Large intestine (tissue), 3 donors: ENCODE results near the gene GATM. TPM values are rescaled to one million over a fixed set of nuclear protein-coding genes. Genes with fewer than 3 reads are reported as not detected.
A peak's percentile ranks its signal among the peaks of the same experiment; 100 is the strongest.

Source experiments
- DNase-seq, 2 donors: peaks; one replicate each; pipeline versions ENCODE4 v3.0.0 to v3.0.0-alpha.2; 2013
- H3K27ac ChIP-seq: one replicate; pipeline ENCODE4 v1.5.1; 2013; ENCODE audit warnings: low read length
- H3K27me3 ChIP-seq: 2 replicates; pipeline ENCODE4 v1.6.1; 2013; ENCODE audit warnings: low read length; ENCODE audit not compliant: control insufficient read depth, insufficient read depth
- H3K36me3 ChIP-seq: 2 replicates; pipeline ENCODE4 v1.6.1; 2013; ENCODE audit warnings: low read length; ENCODE audit not compliant: control insufficient read depth, insufficient read depth
- H3K4me1 ChIP-seq: one replicate; pipeline ENCODE4 v1.6.1; 2013; ENCODE audit warnings: low read length; ENCODE audit not compliant: control insufficient read depth, insufficient read depth
- H3K4me3 ChIP-seq: one replicate; pipeline ENCODE4 v1.5.1; 2013; ENCODE audit warnings: low read length
- H3K9me3 ChIP-seq: one replicate; pipeline ENCODE4 v1.6.1; 2013; ENCODE audit warnings: mild to moderate bottlenecking, low read depth, low read length, moderate library complexity; ENCODE audit not compliant: control insufficient read depth
- WGBS: methylation state at CpG from one replicate; pipeline ENCODE4 v1.1.5; 2013; ENCODE audit warnings: low lambda C conversion rate; ENCODE audit not compliant: insufficient coverage; 5-methylcytosine and 5-hydroxymethylcytosine counted together
- polyA plus RNA-seq: library from polyadenylated mRNA; unstranded; fragments of 120-200 nt; gene quantifications from one replicate; pipeline ENCODE4 v1.2.1, GENCODE V29; 2013

GATM gene
- polyA plus RNA-seq, 1 donor, result 149 TPM

DNA sequence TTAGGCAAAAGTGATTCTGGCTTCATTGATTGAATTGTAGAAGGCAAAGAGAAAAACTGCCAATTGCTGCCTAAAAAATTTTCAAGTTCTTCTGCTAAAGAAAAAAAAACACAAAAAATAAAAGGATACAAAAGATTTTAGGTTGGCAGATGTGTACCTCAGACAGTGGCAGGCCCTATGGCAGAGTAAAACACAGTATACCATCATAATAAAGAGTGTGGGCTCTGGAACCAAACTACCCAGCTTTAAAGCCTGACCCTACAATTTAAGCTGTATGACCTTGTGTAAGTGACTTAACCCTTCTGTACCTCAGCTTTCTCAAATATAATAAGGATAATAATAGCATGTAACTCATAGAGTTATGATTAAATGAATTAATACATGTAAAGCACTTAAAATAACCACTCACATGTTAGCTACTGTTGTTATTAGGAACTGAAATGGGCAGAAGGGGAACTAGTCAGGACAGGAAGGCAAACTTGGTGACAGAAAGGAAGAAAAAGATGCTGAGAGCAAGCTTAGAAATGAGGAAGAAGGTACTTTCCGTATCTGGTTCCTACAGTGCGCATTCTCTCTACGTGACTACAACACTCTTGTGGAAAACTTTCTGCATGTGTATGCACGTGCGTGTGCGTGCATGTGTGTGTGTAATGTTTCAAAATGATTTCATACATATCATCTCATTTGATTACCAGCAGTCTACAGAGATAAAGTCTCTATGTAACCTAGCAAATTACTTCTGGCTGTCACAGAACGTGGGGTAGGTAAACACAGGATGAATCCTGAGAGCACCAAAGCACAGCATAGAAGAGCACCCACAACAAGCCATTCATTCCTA, 13.6 kb upstream of the GATM start:
- 60% methylated on average over 1 of the region's 7 CpGs for WGBS
- peak overlapping the region; percentile 24 for H3K27ac ChIP-seq

DNA sequence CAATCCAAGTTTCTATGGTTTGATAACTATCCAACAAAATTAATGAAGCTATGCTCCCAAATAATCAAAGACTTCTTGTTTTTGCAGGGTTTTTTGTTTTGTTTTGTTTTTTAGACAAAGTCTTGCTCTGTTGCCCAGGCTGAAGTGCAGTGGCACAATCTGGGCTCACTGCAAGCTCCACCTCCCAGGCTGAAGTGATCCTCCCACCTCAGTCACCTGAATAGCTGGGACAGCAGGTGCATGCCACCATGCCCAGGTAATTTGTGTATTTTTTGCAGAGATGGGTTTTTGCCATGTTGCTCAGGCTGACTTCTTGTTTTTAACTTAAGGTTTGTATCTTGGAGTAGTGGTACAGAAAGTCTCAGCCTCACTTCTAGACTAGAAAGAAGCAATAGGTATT, 11.0 kb upstream of the GATM start:
- H3K4me1 ChIP-seq, result peaks cover 55% of the 10 kb centered on the region
- no peaks in the 10 kb centered on the region for H3K36me3 ChIP-seq
- no peak overlapping the region for H3K4me3 ChIP-seq
- no peaks in the 10 kb centered on the region for H3K27me3 ChIP-seq
- no peak for DNase-seq
- no peaks in the 10 kb centered on the region for H3K9me3 ChIP-seq
- peak overlapping the region; percentile 67 for H3K27ac ChIP-seq

More for the DNA sequence above, 13.6 kb upstream of the GATM start:
- H3K4me3 ChIP-seq, result no peak overlapping the region
- no peak for DNase-seq
- no peaks in the 10 kb centered on the region for H3K27me3 ChIP-seq
- H3K9me3 ChIP-seq, result no peaks in the 10 kb centered on the region
- H3K36me3 ChIP-seq, result no peaks in the 10 kb centered on the region
- H3K4me1 ChIP-seq, result peaks cover 33% of the 10 kb centered on the region

DNA sequence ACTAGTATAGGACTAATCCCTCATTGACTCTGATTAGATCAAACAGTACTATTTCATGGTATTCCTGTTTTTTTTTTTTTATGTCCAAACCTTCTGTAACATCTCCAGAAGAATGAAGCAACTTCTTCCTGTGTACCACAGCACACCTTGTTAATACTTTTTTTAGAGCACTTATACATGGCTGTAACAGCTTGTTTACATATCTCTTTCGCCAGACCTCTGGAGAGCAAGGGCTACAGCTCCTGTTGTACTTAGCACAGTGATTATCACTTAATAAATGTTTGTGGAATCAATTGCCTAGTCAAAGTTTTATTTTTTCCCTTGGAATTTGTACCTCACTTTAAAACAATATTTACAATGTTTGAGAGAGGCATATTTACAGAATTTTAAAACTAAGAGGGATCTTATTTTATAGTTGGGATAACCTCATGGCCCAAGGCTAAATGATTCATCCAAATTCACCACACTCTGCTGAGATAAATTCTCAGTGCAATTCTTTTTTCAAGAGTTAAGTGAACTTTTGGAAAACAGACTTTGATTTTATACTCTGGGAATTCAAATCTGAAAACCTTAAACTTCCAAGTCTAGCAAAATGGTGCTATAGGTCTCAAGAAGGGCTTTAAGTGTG, 9.2 kb upstream of the GATM start:
- Histone ChIP-seq H3K4me3 (no peak overlapping the region), H3K27me3 (no peaks in the 10 kb centered on the region), H3K9me3 (no peaks in the 10 kb centered on the region), H3K4me1 (peaks cover 58% of the 10 kb centered on the region), H3K36me3 (no peaks in the 10 kb centered on the region), H3K27ac (peak overlapping the region; percentile 55)
- WGBS, result 0% methylated on average over 1 of the region's 1 CpG
- DNase-seq, result peak in 1 of 2 donors; percentile 75

DNA sequence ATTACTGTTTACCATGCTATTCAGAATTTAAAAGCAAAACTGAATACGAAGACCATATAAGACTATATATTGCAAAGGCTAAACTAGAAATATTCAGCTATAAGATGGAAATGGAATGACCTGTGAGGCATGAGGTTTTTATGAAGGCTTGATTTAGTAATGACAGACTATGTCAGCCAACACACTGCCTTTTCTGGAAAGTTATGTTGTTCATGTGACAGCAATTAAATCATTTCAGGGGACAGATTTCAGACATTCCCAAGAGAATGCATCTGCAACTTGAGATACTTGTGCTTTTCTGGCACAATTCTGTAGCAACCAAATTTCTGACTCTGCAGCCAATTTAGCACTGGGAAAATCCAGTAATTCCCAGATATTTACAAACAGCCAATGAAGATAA, 8.6 kb upstream of the GATM start:
- Histone ChIP-seq H3K9me3 (no peaks in the 10 kb centered on the region), H3K36me3 (no peaks in the 10 kb centered on the region), H3K4me3 (no peak overlapping the region), H3K27ac (peak overlapping the region; percentile 36), H3K4me1 (peaks cover 54% of the 10 kb centered on the region), H3K27me3 (no peaks in the 10 kb centered on the region)
- WGBS, result no CpG with 5 or more reads among the region's 1 CpG
- no peak for DNase-seq

DNA sequence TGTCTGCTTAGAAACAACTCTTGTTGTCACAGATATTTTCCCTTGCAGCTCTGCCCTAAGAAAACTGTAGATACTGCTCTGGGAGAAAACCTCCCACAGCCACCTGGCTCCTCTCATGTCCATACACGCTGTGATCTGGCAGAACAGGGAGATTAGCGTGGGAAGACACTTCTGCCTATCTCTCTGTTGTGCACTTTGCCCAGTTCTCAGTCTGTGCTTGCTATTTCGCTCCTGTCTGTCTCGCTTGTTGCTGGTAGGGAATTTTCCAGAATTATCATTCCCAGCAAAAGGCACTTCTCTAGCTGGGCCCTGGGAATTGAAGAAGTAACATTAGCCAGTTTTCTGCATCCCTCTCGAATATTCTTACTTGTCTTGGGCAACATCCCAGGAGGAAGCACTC, 8.1 kb upstream of the GATM start:
- peak overlapping the region; percentile 36 for H3K27ac ChIP-seq
- peak in 1 of 2 donors; percentile 71 for DNase-seq

DNA sequence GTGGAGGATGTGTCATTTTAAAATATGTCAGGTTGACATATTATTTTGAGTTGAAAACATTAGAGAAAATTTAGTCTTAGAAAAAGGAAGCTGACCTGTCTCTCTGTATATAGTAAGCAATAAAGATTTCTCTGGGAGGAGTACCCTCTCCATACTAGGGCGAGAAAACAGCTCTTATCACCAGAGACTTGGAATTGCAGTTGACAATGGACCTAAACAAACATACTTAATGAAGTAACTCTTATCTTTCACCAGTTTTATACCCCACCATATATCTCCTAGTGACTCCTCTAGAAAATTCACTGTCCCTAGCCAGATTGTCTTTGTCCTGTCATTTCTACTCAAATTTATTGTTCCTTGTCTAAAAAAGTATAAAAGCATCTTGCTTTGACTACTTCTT, 7.2 kb upstream of the GATM start:
- DNase-seq, result peak in 1 of 2 donors; percentile 58
- peak overlapping the region; percentile 36 for H3K27ac ChIP-seq
- no peak overlapping the region for H3K4me3 ChIP-seq
- WGBS, result no CpG with 5 or more reads among the region's 1 CpG
- peaks cover 55% of the 10 kb centered on the region for H3K4me1 ChIP-seq
- H3K36me3 ChIP-seq, result no peaks in the 10 kb centered on the region
- H3K27me3 ChIP-seq, result no peaks in the 10 kb centered on the region
- no peaks in the 10 kb centered on the region for H3K9me3 ChIP-seq

More for the DNA sequence above, 8.1 kb upstream of the GATM start:
- 20% methylated on average over 2 of the region's 5 CpGs for WGBS
- Histone ChIP-seq H3K9me3 (no peaks in the 10 kb centered on the region), H3K4me3 (no peak overlapping the region), H3K27me3 (no peaks in the 10 kb centered on the region), H3K36me3 (no peaks in the 10 kb centered on the region), H3K4me1 (peaks cover 50% of the 10 kb centered on the region)

DNA sequence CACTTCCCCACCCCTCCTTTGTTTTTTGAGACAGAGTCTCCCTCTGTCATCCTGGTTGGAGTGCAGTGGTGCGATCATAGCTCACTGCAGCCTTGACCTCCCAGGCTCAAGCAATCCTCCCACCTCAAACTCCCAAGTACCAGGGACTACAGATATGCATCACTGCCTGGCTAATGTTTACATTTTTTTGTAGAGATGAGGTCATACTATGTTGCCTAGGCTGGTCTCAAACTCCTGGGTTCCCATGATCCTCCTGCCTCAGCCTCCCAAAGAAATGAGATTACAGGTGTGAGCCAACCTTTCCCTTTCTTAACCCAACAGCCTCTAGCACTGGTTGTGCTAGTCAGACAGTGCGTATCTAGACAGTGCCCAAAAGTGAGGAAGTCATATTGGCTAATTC, 6.4 kb upstream of the GATM start:
- Histone ChIP-seq H3K36me3 (no peaks in the 10 kb centered on the region), H3K4me3 (no peak overlapping the region), H3K27ac (no peak overlapping the region), H3K4me1 (peaks cover 48% of the 10 kb centered on the region), H3K9me3 (no peaks in the 10 kb centered on the region), H3K27me3 (no peaks in the 10 kb centered on the region)
- DNase-seq, result no peak
- no CpG with 5 or more reads among the region's 2 CpGs for WGBS

DNA sequence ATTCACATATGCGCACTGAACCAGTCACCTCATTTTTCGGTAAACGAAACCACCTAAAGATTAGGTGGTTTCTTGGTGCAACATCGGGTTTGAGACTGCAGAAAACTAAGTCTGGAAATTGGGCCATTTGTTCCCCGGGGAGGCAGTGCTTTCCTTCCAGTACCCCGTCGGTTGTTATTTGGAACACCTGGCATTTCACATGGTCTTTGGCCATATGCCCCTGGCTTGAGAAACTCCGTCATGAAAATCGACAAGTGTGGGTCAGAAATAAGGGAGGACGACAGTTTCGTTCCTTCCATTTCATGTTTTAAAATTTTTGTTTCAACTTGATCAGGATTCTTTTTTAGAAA, 544 bp upstream of the GATM start:
- no peak overlapping the region for H3K27ac ChIP-seq
- peaks cover 35% of the 10 kb centered on the region for H3K4me1 ChIP-seq
- peaks cover 11% of the 10 kb centered on the region for H3K36me3 ChIP-seq
- no peaks in the 10 kb centered on the region for H3K27me3 ChIP-seq
- H3K9me3 ChIP-seq, result peaks cover 4% of the 10 kb centered on the region
- no peak for DNase-seq
- 90% methylated on average over 2 of the region's 11 CpGs for WGBS
- peak overlapping the region; percentile 55 for H3K4me3 ChIP-seq

DNA sequence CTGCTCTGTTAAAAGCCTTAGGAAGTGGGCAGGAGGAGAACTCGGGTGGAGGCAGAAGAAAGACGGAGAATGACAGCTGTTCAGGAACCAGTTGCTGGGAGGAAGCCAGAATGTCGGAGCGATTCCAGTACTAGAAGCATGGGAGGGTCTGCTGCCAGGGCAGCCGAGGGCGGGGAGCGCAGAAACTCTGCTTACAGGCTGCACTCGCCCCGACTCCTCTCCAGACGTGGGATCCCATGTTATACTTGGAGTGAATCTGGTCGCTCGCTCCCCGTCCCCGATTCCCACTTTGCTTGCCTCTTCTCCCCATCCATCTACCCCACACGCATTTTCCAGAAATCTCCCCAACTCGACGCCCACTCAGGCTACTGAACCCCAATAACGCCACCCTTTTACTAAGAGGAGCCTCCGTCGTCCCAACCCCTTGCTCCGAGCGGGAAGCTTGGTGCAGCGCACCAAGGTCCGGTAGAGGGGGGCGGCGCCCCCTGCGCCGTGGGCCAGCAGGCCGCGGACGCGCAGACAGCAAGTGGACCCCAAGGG, 665 bp downstream of the GATM start:
- H3K4me1 ChIP-seq, result peaks cover 43% of the 10 kb centered on the region
- H3K27ac ChIP-seq, result peak overlapping the region; percentile 58
- no peak for DNase-seq
- H3K4me3 ChIP-seq, result peak overlapping the region; percentile 55
- H3K9me3 ChIP-seq, result peaks cover 4% of the 10 kb centered on the region
- 0% methylated on average over 3 of the region's 32 CpGs for WGBS
- peaks cover 11% of the 10 kb centered on the region for H3K36me3 ChIP-seq
- H3K27me3 ChIP-seq, result no peaks in the 10 kb centered on the region

DNA sequence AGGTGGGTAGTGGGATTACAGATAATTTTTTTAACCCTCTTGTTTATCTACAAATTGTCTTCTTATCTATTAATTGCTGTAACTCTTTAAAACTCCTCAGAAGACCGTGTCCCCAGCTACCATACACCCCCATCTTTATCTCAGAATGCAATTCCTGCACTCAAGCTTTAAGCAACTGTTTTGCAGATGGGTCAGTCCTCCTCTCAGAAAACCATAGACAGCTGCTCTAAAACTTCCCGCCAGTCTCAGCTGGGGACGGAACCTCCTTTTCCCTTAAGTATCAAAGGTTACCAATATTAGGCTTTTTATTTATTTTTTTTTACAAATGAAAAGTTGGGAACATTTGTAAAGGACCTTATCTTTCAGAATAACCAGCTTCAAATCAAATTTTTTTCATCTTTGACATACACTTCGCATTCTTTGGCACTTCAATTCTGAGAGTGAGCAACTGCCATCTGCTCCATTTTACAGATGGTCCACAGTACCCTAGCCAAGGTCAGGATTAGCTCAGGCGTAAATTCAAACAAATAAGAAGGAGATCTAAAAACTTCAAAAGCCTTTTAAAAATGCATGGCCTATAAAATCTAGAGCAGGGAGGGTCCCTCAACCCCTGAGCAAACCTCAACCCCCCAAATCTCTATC, 1.3 kb downstream of the GATM start:
- no peak for DNase-seq
- peaks cover 46% of the 10 kb centered on the region for H3K4me1 ChIP-seq
- WGBS, result 50% methylated on average over 1 of the region's 5 CpGs
- peak overlapping the region; percentile 55 for H3K4me3 ChIP-seq
- no peaks in the 10 kb centered on the region for H3K27me3 ChIP-seq
- peaks cover 4% of the 10 kb centered on the region for H3K9me3 ChIP-seq
- peak overlapping the region; percentile 58 for H3K27ac ChIP-seq
- H3K36me3 ChIP-seq, result peaks cover 11% of the 10 kb centered on the region
